Activated T-helper 2 cell treated with anti-CD3 and anti-CD28 coated beads, Interferon-gamma antibody, Interleukin-2, Interleukin-4, amounts not matched to agents 10 μg/mL and 5 μg/mL and 100 μg/mL, durations not matched to agents 14 hours and 24 hours and 36 hours (primary cell): ENCODE data around the gene PRODH. TPM values are rescaled to one million over a fixed set of nuclear protein-coding genes. Genes with fewer than 3 reads are reported as not detected.
"Not testable (repeated sequence)": the region's sequence is repeated elsewhere in the genome, so short reads cannot be mapped to it uniquely, and the experiment has no call there.

Experiments used
- DNase-seq: peaks from one replicate; pipeline ENCODE4 v3.0.0; 2021; ENCODE audit warnings: low spot score
- H3K27ac Mint-ChIP-seq: one replicate; pipeline ENCODE4 v1.8.0; 2021; ENCODE audit warnings: mixed read lengths
- H3K27me3 Mint-ChIP-seq: one replicate; pipeline ENCODE4 v1.8.0; 2021; ENCODE audit warnings: low read depth, mixed read lengths
- H3K36me3 Mint-ChIP-seq: one replicate; pipeline ENCODE4 v1.8.0; 2021; ENCODE audit warnings: low read depth, mixed read lengths
- H3K4me1 Mint-ChIP-seq: one replicate; pipeline ENCODE4 v1.8.0; 2021; ENCODE audit warnings: low read depth, mixed read lengths
- H3K4me3 Mint-ChIP-seq: one replicate; pipeline ENCODE4 v1.8.0; 2021; ENCODE audit warnings: low read depth, mild to moderate bottlenecking, moderate library complexity, mixed read lengths
- H3K9me3 Mint-ChIP-seq: one replicate; pipeline ENCODE4 v1.8.0; 2021; ENCODE audit warnings: mixed read lengths
- intact Hi-C: fragments of 100-400 bp; cut with micrococcal nuclease; formaldehyde crosslinking; loops from one replicate; pipeline ENCODE4 v1.15.1; 2023
- total RNA-seq: library from RNA; stranded (reverse); gene quantifications from 2 replicates; pipeline ENCODE4 v1.2.3, GENCODE V29; 2022

PRODH gene
- total RNA-seq, 1 donor from 2014 or later: 0.50 TPM

- Mint-ChIP-seq H3K27ac (no peak overlapping the region), H3K4me3 (no peak overlapping the region), H3K27me3 (no peaks in the 10 kb centered on the region), H3K36me3 (no peaks in the 10 kb centered on the region), H3K9me3 (no peaks in the 10 kb centered on the region), H3K4me1 (no peaks in the 10 kb centered on the region)
- no peak for DNase-seq
- intact Hi-C loops: no loop called here
Observed at GRCh38 chr22:18931905-18932652, 4.0 kb downstream of the PRODH start.

GRCh38 chr22:18929459-18929858, 6.6 kb downstream of the PRODH start:
- H3K4me3 Mint-ChIP-seq: no peak overlapping the region
- no peaks in the 10 kb centered on the region for H3K4me1 Mint-ChIP-seq
- intact Hi-C loops: no loop called here
- no peaks in the 10 kb centered on the region for H3K36me3 Mint-ChIP-seq
- DNase-seq: no peak
- no peak overlapping the region for H3K27ac Mint-ChIP-seq
- H3K9me3 Mint-ChIP-seq: no peaks in the 10 kb centered on the region
- no peaks in the 10 kb centered on the region for H3K27me3 Mint-ChIP-seq

- no peaks in the 10 kb centered on the region for H3K27me3 Mint-ChIP-seq
- no peaks in the 10 kb centered on the region for H3K9me3 Mint-ChIP-seq
- H3K4me1 Mint-ChIP-seq: no peaks in the 10 kb centered on the region
- H3K27ac Mint-ChIP-seq: no peak overlapping the region
- intact Hi-C loops: no loop called here
- no peak overlapping the region for H3K4me3 Mint-ChIP-seq
- DNase-seq: no peak
- no peaks in the 10 kb centered on the region for H3K36me3 Mint-ChIP-seq
Observed at GRCh38 chr22:18927573-18927972, 8.5 kb downstream of the PRODH start.

- Mint-ChIP-seq H3K27me3 (no peaks in the 10 kb centered on the region), H3K4me1 (no peaks in the 10 kb centered on the region), H3K9me3 (no peaks in the 10 kb centered on the region), H3K36me3 (no peaks in the 10 kb centered on the region), H3K4me3 (no peak overlapping the region), H3K27ac (no peak overlapping the region)
- no peak for DNase-seq
- intact Hi-C loops: no loop called here
Observed at GRCh38 chr22:18927020-18927419, 9.1 kb downstream of the PRODH start.

- DNase-seq: no peak
- Mint-ChIP-seq H3K4me3 (no peak overlapping the region), H3K36me3 (no peaks in the 10 kb centered on the region), H3K27me3 (no peaks in the 10 kb centered on the region), H3K9me3 (no peaks in the 10 kb centered on the region), H3K4me1 (no peaks in the 10 kb centered on the region), H3K27ac (no peak overlapping the region)
- intact Hi-C loops: no loop called here
Observed at GRCh38 chr22:18925368-18926064, 10.6 kb downstream of the PRODH start.

- H3K27me3 Mint-ChIP-seq, H3K27ac Mint-ChIP-seq, H3K36me3 Mint-ChIP-seq, intact Hi-C loops, DNase-seq, H3K4me3 Mint-ChIP-seq, H3K4me1 Mint-ChIP-seq, H3K9me3 Mint-ChIP-seq: not testable (repeated sequence)
Observed at GRCh38 chr22:18920257-18920902, 15.7 kb downstream of the PRODH start.

GRCh38 chr22:18917818-18918217, 18.3 kb downstream of the PRODH start:
- H3K27ac Mint-ChIP-seq, DNase-seq, H3K4me1 Mint-ChIP-seq, H3K36me3 Mint-ChIP-seq, H3K27me3 Mint-ChIP-seq, H3K9me3 Mint-ChIP-seq, intact Hi-C loops, H3K4me3 Mint-ChIP-seq: not testable (repeated sequence)

- H3K27me3 Mint-ChIP-seq, H3K9me3 Mint-ChIP-seq, H3K4me3 Mint-ChIP-seq, H3K27ac Mint-ChIP-seq, intact Hi-C loops, H3K36me3 Mint-ChIP-seq, H3K4me1 Mint-ChIP-seq, DNase-seq: not testable (repeated sequence)
Observed at GRCh38 chr22:18915550-18915949, 20.5 kb downstream of the PRODH start.

GRCh38 chr22:18914558-18914957, 21.5 kb downstream of the PRODH start:
- DNase-seq, intact Hi-C loops, H3K4me3 Mint-ChIP-seq, H3K4me1 Mint-ChIP-seq, H3K9me3 Mint-ChIP-seq, H3K36me3 Mint-ChIP-seq, H3K27ac Mint-ChIP-seq, H3K27me3 Mint-ChIP-seq: not testable (repeated sequence)

GRCh38 chr22:18912264-18912946, 23.7 kb downstream of the PRODH start:
- intact Hi-C loops, H3K27ac Mint-ChIP-seq, H3K4me3 Mint-ChIP-seq, H3K36me3 Mint-ChIP-seq, H3K27me3 Mint-ChIP-seq, H3K9me3 Mint-ChIP-seq, DNase-seq, H3K4me1 Mint-ChIP-seq: not testable (repeated sequence)

GRCh38 chr22:18911535-18911934, 24.6 kb downstream of the PRODH start:
- H3K9me3 Mint-ChIP-seq, H3K36me3 Mint-ChIP-seq, H3K27me3 Mint-ChIP-seq, H3K4me1 Mint-ChIP-seq, DNase-seq, intact Hi-C loops, H3K4me3 Mint-ChIP-seq, H3K27ac Mint-ChIP-seq: not testable (repeated sequence)

GRCh38 chr22:18909556-18909955, 26.5 kb downstream of the PRODH start:
- Mint-ChIP-seq H3K4me3 (no peak overlapping the region), H3K4me1 (no peaks in the 10 kb centered on the region), H3K9me3 (no peaks in the 10 kb centered on the region), H3K27me3 (no peaks in the 10 kb centered on the region), H3K36me3 (no peaks in the 10 kb centered on the region), H3K27ac (no peak overlapping the region)
- DNase-seq: no peak
- intact Hi-C loops: no loop called here

GRCh38 chr22:18906896-18907295, 29.2 kb downstream of the PRODH start:
- H3K9me3 Mint-ChIP-seq: no peaks in the 10 kb centered on the region
- intact Hi-C loops: no loop called here

More at GRCh38 chr22:18906896-18907295, 29.2 kb downstream of the PRODH start:
- H3K4me1 Mint-ChIP-seq: no peaks in the 10 kb centered on the region
- no peak overlapping the region for H3K27ac Mint-ChIP-seq
- no peaks in the 10 kb centered on the region for H3K27me3 Mint-ChIP-seq
- H3K36me3 Mint-ChIP-seq: no peaks in the 10 kb centered on the region
- H3K4me3 Mint-ChIP-seq: no peak overlapping the region
- no peak for DNase-seq
